ENCODE results near the gene GTF2A2. TPM values are rescaled to one million over a fixed set of nuclear protein-coding genes. Genes with fewer than 3 reads are reported as not detected.

Gene GTF2A2
- total RNA-seq, 1 donor from 2014 or later = 83.1 TPM

DNA sequence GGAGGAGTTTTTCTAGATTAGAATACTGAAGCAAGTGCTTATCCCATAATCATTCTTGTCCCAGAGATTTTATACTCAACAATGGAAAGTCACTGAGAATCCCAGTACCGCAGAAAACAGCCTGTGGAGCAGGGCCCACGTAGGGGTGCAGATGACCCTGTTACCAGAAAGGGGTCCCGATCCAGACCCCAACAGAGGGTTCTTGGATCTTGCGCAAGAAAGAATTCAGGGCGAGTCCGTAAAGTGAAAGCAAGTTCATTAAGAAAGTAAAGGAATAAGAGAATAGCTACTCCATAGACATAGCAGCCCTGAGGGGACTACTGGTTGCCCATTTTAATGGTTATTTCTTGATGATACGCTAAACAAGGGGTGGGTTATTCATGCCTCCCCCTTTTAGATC lies 43.2 kb downstream of the GTF2A2 start:
- H3K4me1 ChIP-seq = no peaks in the 10 kb centered on the region
- no peak overlapping the region for H3K4me2 ChIP-seq
- H3K27ac ChIP-seq = no peak overlapping the region
- H3F3A ChIP-seq (ENCODE audit: low read depth) = no peaks in the 10 kb centered on the region
- DNase-seq (ENCODE audit: low spot score) = no peak
- H3K36me3 ChIP-seq = no peaks in the 10 kb centered on the region
- peak overlapping the region; percentile 46 for H3K27ac Mint-ChIP-seq
- H3K9ac ChIP-seq = no peak overlapping the region
- H2AFZ ChIP-seq (replicated peaks) = no peak overlapping the region
- H3K36me3 Mint-ChIP-seq = no peaks in the 10 kb centered on the region
- H3K4me3 ChIP-seq = no peak overlapping the region
- H3K4me3 Mint-ChIP-seq = no peak overlapping the region
- peaks cover 14% of the 10 kb centered on the region for H3K27me3 ChIP-seq
- peaks cover 11% of the 10 kb centered on the region for H3K27me3 Mint-ChIP-seq (ENCODE audit: insufficient read depth, low read depth)
- no peaks in the 10 kb centered on the region for H3K9me3 ChIP-seq (ENCODE audit: low read depth)
- no peaks in the 10 kb centered on the region for H3K9me3 Mint-ChIP-seq
- no peaks in the 10 kb centered on the region for H3K79me2 ChIP-seq (ENCODE audit: low read depth)
- H4K20me1 ChIP-seq (ENCODE audit: low read depth) = no peaks in the 10 kb centered on the region
- peaks cover 9% of the 10 kb centered on the region for H3K4me1 Mint-ChIP-seq
- TF ChIP-seq EZH2 (IDR thresholded peaks at IDR 0.05) (no peak), EZH2phosphoT487 (IDR thresholded peaks at IDR 0.05) (no peak)
- TF ChIP-seq, protein P1, sequence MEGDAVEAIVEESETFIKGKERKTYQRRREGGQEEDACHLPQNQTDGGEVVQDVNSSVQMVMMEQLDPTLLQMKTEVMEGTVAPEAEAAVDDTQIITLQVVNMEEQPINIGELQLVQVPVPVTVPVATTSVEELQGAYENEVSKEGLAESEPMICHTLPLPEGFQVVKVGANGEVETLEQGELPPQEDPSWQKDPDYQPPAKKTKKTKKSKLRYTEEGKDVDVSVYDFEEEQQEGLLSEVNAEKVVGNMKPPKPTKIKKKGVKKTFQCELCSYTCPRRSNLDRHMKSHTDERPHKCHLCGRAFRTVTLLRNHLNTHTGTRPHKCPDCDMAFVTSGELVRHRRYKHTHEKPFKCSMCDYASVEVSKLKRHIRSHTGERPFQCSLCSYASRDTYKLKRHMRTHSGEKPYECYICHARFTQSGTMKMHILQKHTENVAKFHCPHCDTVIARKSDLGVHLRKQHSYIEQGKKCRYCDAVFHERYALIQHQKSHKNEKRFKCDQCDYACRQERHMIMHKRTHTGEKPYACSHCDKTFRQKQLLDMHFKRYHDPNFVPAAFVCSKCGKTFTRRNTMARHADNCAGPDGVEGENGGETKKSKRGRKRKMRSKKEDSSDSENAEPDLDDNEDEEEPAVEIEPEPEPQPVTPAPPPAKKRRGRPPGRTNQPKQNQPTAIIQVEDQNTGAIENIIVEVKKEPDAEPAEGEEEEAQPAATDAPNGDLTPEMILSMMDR (IDR thresholded peaks at IDR 0.05) = no peak

- Histone ChIP-seq H3K9me3 (ENCODE audit: low read depth) (no peaks in the 10 kb centered on the region), H3K9ac (no peak within 1 kb of the TSS), H2AFZ (replicated peaks) (no peak within 1 kb of the TSS), H3K4me1 (no peaks in the 10 kb centered on the region), H4K20me1 (ENCODE audit: low read depth) (no peaks in the 10 kb centered on the region), H3K36me3 (no peaks in the 10 kb centered on the region), H3K27ac (no peak within 1 kb of the TSS), H3K4me2 (no peak within 1 kb of the TSS), H3F3A (ENCODE audit: low read depth) (no peaks in the 10 kb centered on the region), H3K27me3 (peaks cover 1% of the 10 kb centered on the region), H3K4me3 (no peak within 1 kb of the TSS), H3K79me2 (ENCODE audit: low read depth) (no peaks in the 10 kb centered on the region)
- Mint-ChIP-seq H3K27ac (no peak within 1 kb of the TSS), H3K4me3 (no peak within 1 kb of the TSS), H3K36me3 (no peaks in the 10 kb centered on the region), H3K9me3 (no peaks in the 10 kb centered on the region), H3K4me1 (peaks cover 8% of the 10 kb centered on the region), H3K27me3 (ENCODE audit: insufficient read depth, low read depth) (peaks cover 11% of the 10 kb centered on the region)
- TF ChIP-seq EZH2phosphoT487 (IDR thresholded peaks at IDR 0.05) = no peak
- TF ChIP-seq, protein P1 (IDR thresholded peaks at IDR 0.05) = no peak
- DNase-seq (ENCODE audit: low spot score) = no peak
Observed at GRCh38 chr15:59611276-59612260, 45.7 kb downstream of the GTF2A2 start, which contains the start of gene GCNT3. Gene GCNT3, plus strand, starts transcription at chr15:59611783. Its CDS starts 6,456 bp downstream, at chr15:59618239.

DNA sequence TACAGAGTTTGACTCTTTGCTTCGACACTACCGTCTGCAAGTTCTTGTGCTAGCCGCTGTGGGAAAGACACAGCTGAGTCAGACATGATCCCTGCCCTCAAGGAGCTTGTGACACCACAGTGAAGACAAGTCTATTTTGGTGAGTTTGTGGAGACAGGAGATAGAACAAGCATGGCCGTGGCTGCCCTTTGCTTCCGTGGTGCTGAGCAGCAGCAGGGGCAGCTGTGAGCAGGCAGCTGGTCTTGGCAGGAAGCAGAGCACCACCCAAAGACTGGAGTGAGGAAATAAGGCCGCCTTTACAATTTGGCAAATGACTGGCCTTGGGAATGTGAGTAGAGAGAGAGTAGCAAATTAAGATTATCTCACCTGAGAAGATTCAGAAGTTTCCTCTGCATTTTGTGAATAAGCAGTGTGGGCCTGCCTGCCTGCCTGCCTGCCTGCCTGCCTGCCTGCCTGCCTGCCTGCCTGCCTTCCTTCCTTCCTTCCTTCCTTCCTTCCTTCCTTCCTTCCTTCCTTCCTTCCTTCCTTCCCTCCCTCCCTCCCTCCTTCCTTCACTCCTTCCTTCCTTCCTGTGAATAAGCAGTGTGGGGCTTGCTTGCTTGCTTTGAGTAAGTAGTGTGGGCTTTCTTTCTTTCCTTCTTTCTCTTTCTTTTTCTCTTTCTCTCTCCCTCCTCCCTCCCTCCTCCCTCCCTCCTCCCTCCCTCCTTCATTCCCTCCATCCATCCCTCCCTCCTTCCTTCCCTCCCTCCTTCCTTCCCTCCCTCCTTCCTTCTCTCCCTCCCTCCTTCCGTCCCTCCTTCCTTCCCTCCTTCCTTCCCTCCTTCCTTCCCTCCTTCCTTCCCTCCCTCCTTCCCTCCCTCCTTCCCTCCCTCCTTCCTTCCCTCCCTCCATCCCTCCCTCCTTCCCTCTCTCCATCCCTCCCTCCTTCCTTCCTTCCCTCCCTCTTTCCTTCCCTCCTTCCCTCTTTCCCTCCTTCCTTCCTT lies 47.3 kb downstream of the GTF2A2 start:
- Histone ChIP-seq H3F3A (ENCODE audit: low read depth) (no peaks in the 10 kb centered on the region), H3K9me3 (ENCODE audit: low read depth) (no peaks in the 10 kb centered on the region), H3K36me3 (no peaks in the 10 kb centered on the region), H3K79me2 (ENCODE audit: low read depth) (no peaks in the 10 kb centered on the region), H3K4me1 (no peaks in the 10 kb centered on the region), H3K9ac (no peak overlapping the region), H4K20me1 (ENCODE audit: low read depth) (no peaks in the 10 kb centered on the region), H3K27me3 (no peaks in the 10 kb centered on the region), H3K4me2 (no peak overlapping the region), H3K27ac (no peak overlapping the region), H3K4me3 (no peak overlapping the region), H2AFZ (replicated peaks) (no peak overlapping the region)
- no peaks in the 10 kb centered on the region for H3K4me1 Mint-ChIP-seq
- H3K4me3 Mint-ChIP-seq = no peak overlapping the region
- DNase-seq (ENCODE audit: low spot score) = no peak
- peaks cover 11% of the 10 kb centered on the region for H3K27me3 Mint-ChIP-seq (ENCODE audit: insufficient read depth, low read depth)
- H3K36me3 Mint-ChIP-seq = no peaks in the 10 kb centered on the region
- TF ChIP-seq EZH2phosphoT487 (IDR thresholded peaks at IDR 0.05) (no peak), EZH2 (IDR thresholded peaks at IDR 0.05) (no peak)
- TF ChIP-seq, protein P1 (IDR thresholded peaks at IDR 0.05) = no peak
- H3K9me3 Mint-ChIP-seq = no peaks in the 10 kb centered on the region
- H3K27ac Mint-ChIP-seq = no peak overlapping the region

Data from neural progenitor cell (in vitro differentiated cells).